Gastroesophageal sphincter (tissue), 3 donors: ENCODE data around the gene VWA8.

Source experiments
- CTCF ChIP-seq, 4 experiments: fragments of 200-600 bp in 2 of 4; fragments of 450-650 bp in 2 of 4; sonication (generic) in 1 of 4; IDR thresholded peaks; one replicate each; pipeline ENCODE4 v1.5.1; 2017 to 2019; ENCODE audit warnings: antibody characterized with exemption in 4 of 4, mild to moderate bottlenecking in 2 of 4, moderate library complexity in 2 of 4
- EP300 ChIP-seq: sonication (generic); formaldehyde crosslinking; IDR thresholded peaks from one replicate; pipeline ENCODE4 v1.6.1; 2017; ENCODE audit warnings: antibody characterized with exemption, mild to moderate bottlenecking
- POLR2A ChIP-seq, 2 donors: fragments of 450-650 bp; IDR thresholded peaks; one replicate each; pipeline ENCODE4 v1.6.1; 2017; ENCODE audit warnings: antibody characterized with exemption in 2 of 2, mild to moderate bottlenecking in 2 of 2, moderate library complexity in 1 of 2

GRCh38 chr13:41939398-41939797 lies 21.5 kb downstream of the VWA8 start:
- TF ChIP-seq POLR2A (IDR thresholded peaks at IDR 0.05) (no peak), CTCF (IDR thresholded peaks at IDR 0.05) (no peak), EP300 (no peak)
